ENCODE measurements around the gene LILRB3.
"Not testable (repeated sequence)": the region's sequence is repeated elsewhere in the genome, so short reads cannot be mapped to it uniquely, and the experiment has no call there.

LILRB3 gene

GRCh38 chr19:54209811-54210494, 12.9 kb downstream of the LILRB3 start:
- DNase-seq (ENCODE audit: low spot score in 2 of 2) (no peak), ATAC-seq (ENCODE audit: low read depth) (no peak)
- H3K27ac Mint-ChIP-seq, result peak overlapping the region; percentile 49
- no peaks in the 10 kb centered on the region for H3K27me3 Mint-ChIP-seq
- no peaks in the 10 kb centered on the region for H3K9me3 Mint-ChIP-seq
- H3K36me3 Mint-ChIP-seq, result peaks cover 18% of the 10 kb centered on the region
- peaks cover 37% of the 10 kb centered on the region for H3K4me1 Mint-ChIP-seq
- H3K4me3 Mint-ChIP-seq, result no peak overlapping the region

GRCh38 chr19:54209058-54209810, 13.6 kb downstream of the LILRB3 start:
- Mint-ChIP-seq H3K9me3 (no peaks in the 10 kb centered on the region), H3K36me3 (peaks cover 22% of the 10 kb centered on the region), H3K27me3 (no peaks in the 10 kb centered on the region), H3K4me3 (no peak overlapping the region), H3K4me1 (peaks cover 44% of the 10 kb centered on the region), H3K27ac (peak overlapping the region; percentile 49)
- ATAC-seq (ENCODE audit: low read depth), result no peak
- DNase-seq (ENCODE audit: low spot score in 2 of 2), result no peak

GRCh38 chr19:54208784-54209057, 14.1 kb downstream of the LILRB3 start:
- Mint-ChIP-seq H3K4me1 (peaks cover 44% of the 10 kb centered on the region), H3K4me3 (peak overlapping the region; percentile 63), H3K36me3 (peaks cover 22% of the 10 kb centered on the region), H3K27ac (peak overlapping the region; percentile 92), H3K27me3 (no peaks in the 10 kb centered on the region), H3K9me3 (no peaks in the 10 kb centered on the region)
- no peak for DNase-seq (ENCODE audit: low spot score in 2 of 2)
- ATAC-seq (ENCODE audit: low read depth), result no peak

- DNase-seq (ENCODE audit: low spot score in 2 of 2), result peak in 1 of 2 donors; percentile 34
- Mint-ChIP-seq H3K4me3 (peak overlapping the region; percentile 63), H3K9me3 (no peaks in the 10 kb centered on the region), H3K27ac (peak overlapping the region; percentile 92), H3K4me1 (peaks cover 46% of the 10 kb centered on the region), H3K27me3 (no peaks in the 10 kb centered on the region), H3K36me3 (peaks cover 24% of the 10 kb centered on the region)
- peak; percentile 66 for ATAC-seq (ENCODE audit: low read depth)
These were observed 14.6 kb downstream of the LILRB3 start for GRCh38 chr19:54207983-54208783.

- Mint-ChIP-seq H3K27ac (peak overlapping the region; percentile 92), H3K36me3 (peaks cover 28% of the 10 kb centered on the region)
- no peak for ATAC-seq (ENCODE audit: low read depth)
These were observed 15.2 kb downstream of the LILRB3 start for GRCh38 chr19:54207676-54207982.

GRCh38 chr19:54207193-54207592, 15.6 kb downstream of the LILRB3 start:
- H3K4me3 Mint-ChIP-seq; DNase-seq (ENCODE audit: low spot score in 2 of 2); ATAC-seq (ENCODE audit: low read depth); H3K9me3 Mint-ChIP-seq; H3K27me3 Mint-ChIP-seq: not testable (repeated sequence)
- peaks cover 55% of the 10 kb centered on the region for H3K4me1 Mint-ChIP-seq
- peak overlapping the region; percentile 92 for H3K27ac Mint-ChIP-seq
- peaks cover 28% of the 10 kb centered on the region for H3K36me3 Mint-ChIP-seq

More at GRCh38 chr19:54207676-54207982, 15.2 kb downstream of the LILRB3 start:
- no peak for DNase-seq (ENCODE audit: low spot score in 2 of 2)
- Mint-ChIP-seq H3K4me1 (peaks cover 52% of the 10 kb centered on the region), H3K4me3 (peak overlapping the region; percentile 63), H3K9me3 (no peaks in the 10 kb centered on the region), H3K27me3 (no peaks in the 10 kb centered on the region)

GRCh38 chr19:54206831-54207177, 16.0 kb downstream of the LILRB3 start:
- H3K4me1 Mint-ChIP-seq, result peaks cover 58% of the 10 kb centered on the region
- no peaks in the 10 kb centered on the region for H3K9me3 Mint-ChIP-seq
- DNase-seq (ENCODE audit: low spot score in 2 of 2), result no peak
- no peak overlapping the region for H3K4me3 Mint-ChIP-seq
- no peaks in the 10 kb centered on the region for H3K27me3 Mint-ChIP-seq
- H3K36me3 Mint-ChIP-seq, result peaks cover 26% of the 10 kb centered on the region
- H3K27ac Mint-ChIP-seq, result peak overlapping the region; percentile 92
- ATAC-seq (ENCODE audit: low read depth), result no peak

- H3K27me3 Mint-ChIP-seq, result no peaks in the 10 kb centered on the region
- H3K9me3 Mint-ChIP-seq, result no peaks in the 10 kb centered on the region
- DNase-seq (ENCODE audit: low spot score in 2 of 2), result no peak
- no peak overlapping the region for H3K4me3 Mint-ChIP-seq
- no peak overlapping the region for H3K27ac Mint-ChIP-seq
- peaks cover 25% of the 10 kb centered on the region for H3K36me3 Mint-ChIP-seq
- peaks cover 59% of the 10 kb centered on the region for H3K4me1 Mint-ChIP-seq
- ATAC-seq (ENCODE audit: low read depth), result no peak
These were observed 16.6 kb downstream of the LILRB3 start for GRCh38 chr19:54206030-54206830.

GRCh38 chr19:54204767-54205468, 17.9 kb downstream of the LILRB3 start:
- no peaks in the 10 kb centered on the region for H3K27me3 Mint-ChIP-seq
- DNase-seq (ENCODE audit: low spot score in 2 of 2), result no peak
- H3K4me1 Mint-ChIP-seq, result peaks cover 50% of the 10 kb centered on the region
- H3K9me3 Mint-ChIP-seq, result no peaks in the 10 kb centered on the region
- H3K36me3 Mint-ChIP-seq, result peaks cover 20% of the 10 kb centered on the region
- ATAC-seq (ENCODE audit: low read depth), result no peak
- peak overlapping the region; percentile 2 for H3K4me3 Mint-ChIP-seq
- H3K27ac Mint-ChIP-seq, result peak overlapping the region; percentile 45

GRCh38 chr19:54203151-54203611, 19.6 kb downstream of the LILRB3 start:
- Mint-ChIP-seq H3K4me3 (peak overlapping the region; percentile 100), H3K9me3 (no peaks in the 10 kb centered on the region), H3K27ac (peak overlapping the region; percentile 99), H3K27me3 (no peaks in the 10 kb centered on the region), H3K4me1 (peaks cover 42% of the 10 kb centered on the region), H3K36me3 (peaks cover 19% of the 10 kb centered on the region)
- DNase-seq (ENCODE audit: low spot score in 2 of 2) (no peak), ATAC-seq (ENCODE audit: low read depth) (no peak)

GRCh38 chr19:54201980-54202379, 20.8 kb downstream of the LILRB3 start:
- peak overlapping the region; percentile 100 for H3K4me3 Mint-ChIP-seq
- no peak for ATAC-seq (ENCODE audit: low read depth)
- H3K27me3 Mint-ChIP-seq, result no peaks in the 10 kb centered on the region
- no peak for DNase-seq (ENCODE audit: low spot score in 2 of 2)
- peaks cover 12% of the 10 kb centered on the region for H3K36me3 Mint-ChIP-seq
- peak overlapping the region; percentile 99 for H3K27ac Mint-ChIP-seq
- H3K4me1 Mint-ChIP-seq, result peaks cover 33% of the 10 kb centered on the region
- H3K9me3 Mint-ChIP-seq, result no peaks in the 10 kb centered on the region

GRCh38 chr19:54201172-54201701, 21.6 kb downstream of the LILRB3 start:
- peak overlapping the region; percentile 100 for H3K4me3 Mint-ChIP-seq
- H3K36me3 Mint-ChIP-seq, result peaks cover 12% of the 10 kb centered on the region
- H3K27ac Mint-ChIP-seq, result peak overlapping the region; percentile 99
- ATAC-seq (ENCODE audit: low read depth), result no peak
- H3K27me3 Mint-ChIP-seq, result no peaks in the 10 kb centered on the region
- DNase-seq (ENCODE audit: low spot score in 2 of 2), result no peak
- no peaks in the 10 kb centered on the region for H3K9me3 Mint-ChIP-seq
- peaks cover 29% of the 10 kb centered on the region for H3K4me1 Mint-ChIP-seq

GRCh38 chr19:54199401-54199800, 23.4 kb downstream of the LILRB3 start:
- Mint-ChIP-seq H3K4me1 (peaks cover 17% of the 10 kb centered on the region), H3K4me3 (peak overlapping the region; percentile 74), H3K27me3 (no peaks in the 10 kb centered on the region), H3K27ac (no peak overlapping the region), H3K9me3 (no peaks in the 10 kb centered on the region), H3K36me3 (peaks cover 11% of the 10 kb centered on the region)
- ATAC-seq (ENCODE audit: low read depth) (no peak), DNase-seq (ENCODE audit: low spot score in 2 of 2) (no peak)
